Measurements from ENCODE around the gene HMGN4.

Gene HMGN4

GRCh38 chr6:26524722-26525370, 13.3 kb upstream of the HMGN4 start:
- no peak overlapping the region for H3K27ac ChIP-seq (ENCODE audit: low read depth, low read length)
- no peak overlapping the region for H3K4me3 ChIP-seq (ENCODE audit: low read depth in 1 of 2, low read length in 2 of 2)
- no peaks in the 10 kb centered on the region for H3K27me3 ChIP-seq (ENCODE audit: control insufficient read depth in 1 of 2, insufficient read depth in 2 of 2, low read length in 2 of 2)
- H3K9ac ChIP-seq (ENCODE audit: low read length) = no peak overlapping the region
- no peaks in the 10 kb centered on the region for H3K9me3 ChIP-seq (ENCODE audit: low read length)
- no peaks in the 10 kb centered on the region for H3K36me3 ChIP-seq (ENCODE audit: insufficient read depth, low read length)
- H3K4me1 ChIP-seq (ENCODE audit: insufficient read depth, low read length) = peaks cover 15% of the 10 kb centered on the region

- Histone ChIP-seq H3K27ac (ENCODE audit: low read depth, low read length) (no peak overlapping the region), H3K4me1 (ENCODE audit: insufficient read depth, low read length) (peaks cover 10% of the 10 kb centered on the region), H3K9me3 (ENCODE audit: low read length) (no peaks in the 10 kb centered on the region), H3K4me3 (ENCODE audit: low read depth in 1 of 2, low read length in 2 of 2) (no peak overlapping the region), H3K36me3 (ENCODE audit: insufficient read depth, low read length) (no peaks in the 10 kb centered on the region), H3K9ac (ENCODE audit: low read length) (no peak overlapping the region), H3K27me3 (ENCODE audit: control insufficient read depth in 1 of 2, insufficient read depth in 2 of 2, low read length in 2 of 2) (no peaks in the 10 kb centered on the region)
Observed at GRCh38 chr6:26525838-26526237, 12.3 kb upstream of the HMGN4 start.

GRCh38 chr6:26526928-26527327, 11.2 kb upstream of the HMGN4 start:
- Histone ChIP-seq H3K36me3 (ENCODE audit: insufficient read depth, low read length) (no peaks in the 10 kb centered on the region), H3K9me3 (ENCODE audit: low read length) (no peaks in the 10 kb centered on the region), H3K4me3 (ENCODE audit: low read depth in 1 of 2, low read length in 2 of 2) (no peak overlapping the region), H3K27me3 (ENCODE audit: control insufficient read depth in 1 of 2, insufficient read depth in 2 of 2, low read length in 2 of 2) (no peaks in the 10 kb centered on the region), H3K9ac (ENCODE audit: low read length) (no peak overlapping the region), H3K27ac (ENCODE audit: low read depth, low read length) (no peak overlapping the region), H3K4me1 (ENCODE audit: insufficient read depth, low read length) (peaks cover 10% of the 10 kb centered on the region)

GRCh38 chr6:26530203-26530602, 8.0 kb upstream of the HMGN4 start:
- no peaks in the 10 kb centered on the region for H3K27me3 ChIP-seq (ENCODE audit: control insufficient read depth in 1 of 2, insufficient read depth in 2 of 2, low read length in 2 of 2)
- no peaks in the 10 kb centered on the region for H3K9me3 ChIP-seq (ENCODE audit: low read length)
- no peak overlapping the region for H3K27ac ChIP-seq (ENCODE audit: low read depth, low read length)
- no peak overlapping the region for H3K9ac ChIP-seq (ENCODE audit: low read length)
- no peaks in the 10 kb centered on the region for H3K36me3 ChIP-seq (ENCODE audit: insufficient read depth, low read length)
- H3K4me1 ChIP-seq (ENCODE audit: insufficient read depth, low read length) = no peaks in the 10 kb centered on the region
- no peak overlapping the region for H3K4me3 ChIP-seq (ENCODE audit: low read depth in 1 of 2, low read length in 2 of 2)

GRCh38 chr6:26531897-26532296, 6.3 kb upstream of the HMGN4 start:
- Histone ChIP-seq H3K4me1 (ENCODE audit: insufficient read depth, low read length) (peaks cover 14% of the 10 kb centered on the region), H3K36me3 (ENCODE audit: insufficient read depth, low read length) (no peaks in the 10 kb centered on the region), H3K9me3 (ENCODE audit: low read length) (no peaks in the 10 kb centered on the region), H3K4me3 (ENCODE audit: low read depth in 1 of 2, low read length in 2 of 2) (no peak overlapping the region), H3K9ac (ENCODE audit: low read length) (no peak overlapping the region), H3K27ac (ENCODE audit: low read depth, low read length) (no peak overlapping the region), H3K27me3 (ENCODE audit: control insufficient read depth in 1 of 2, insufficient read depth in 2 of 2, low read length in 2 of 2) (no peaks in the 10 kb centered on the region)

GRCh38 chr6:26532699-26533531, 5.3 kb upstream of the HMGN4 start:
- Histone ChIP-seq H3K9me3 (ENCODE audit: low read length) (no peaks in the 10 kb centered on the region), H3K4me3 (ENCODE audit: low read depth in 1 of 2, low read length in 2 of 2) (peak overlapping the region; percentile 63 to 97), H3K4me1 (ENCODE audit: insufficient read depth, low read length) (peaks cover 17% of the 10 kb centered on the region), H3K27ac (ENCODE audit: low read depth, low read length) (peak overlapping the region; percentile 91), H3K27me3 (ENCODE audit: control insufficient read depth in 1 of 2, insufficient read depth in 2 of 2, low read length in 2 of 2) (no peaks in the 10 kb centered on the region), H3K36me3 (ENCODE audit: insufficient read depth, low read length) (no peaks in the 10 kb centered on the region), H3K9ac (ENCODE audit: low read length) (peak overlapping the region; percentile 81)

- peak overlapping the region; percentile 81 for H3K9ac ChIP-seq (ENCODE audit: low read length)
- no peaks in the 10 kb centered on the region for H3K9me3 ChIP-seq (ENCODE audit: low read length)
- peaks cover 17% of the 10 kb centered on the region for H3K4me1 ChIP-seq (ENCODE audit: insufficient read depth, low read length)
- peak overlapping the region; percentile 63 to 97 for H3K4me3 ChIP-seq (ENCODE audit: low read depth in 1 of 2, low read length in 2 of 2)
- no peaks in the 10 kb centered on the region for H3K36me3 ChIP-seq (ENCODE audit: insufficient read depth, low read length)
- H3K27me3 ChIP-seq (ENCODE audit: control insufficient read depth in 1 of 2, insufficient read depth in 2 of 2, low read length in 2 of 2) = no peaks in the 10 kb centered on the region
- peak overlapping the region; percentile 91 for H3K27ac ChIP-seq (ENCODE audit: low read depth, low read length)
Observed at GRCh38 chr6:26533532-26533931, 4.6 kb upstream of the HMGN4 start.

- Histone ChIP-seq H3K27me3 (ENCODE audit: control insufficient read depth in 1 of 2, insufficient read depth in 2 of 2, low read length in 2 of 2) (no peaks in the 10 kb centered on the region), H3K4me3 (ENCODE audit: low read depth in 1 of 2, low read length in 2 of 2) (no peak overlapping the region), H3K27ac (ENCODE audit: low read depth, low read length) (no peak overlapping the region), H3K9ac (ENCODE audit: low read length) (no peak overlapping the region), H3K9me3 (ENCODE audit: low read length) (no peaks in the 10 kb centered on the region), H3K4me1 (ENCODE audit: insufficient read depth, low read length) (peaks cover 23% of the 10 kb centered on the region), H3K36me3 (ENCODE audit: insufficient read depth, low read length) (no peaks in the 10 kb centered on the region)
Observed at GRCh38 chr6:26534681-26535465, 3.3 kb upstream of the HMGN4 start.

- peak overlapping the region; percentile 92 for H3K27ac ChIP-seq (ENCODE audit: low read depth, low read length)
Observed at GRCh38 chr6:26536571-26537159, 1.5 kb upstream of the HMGN4 start.

GRCh38 chr6:26537160-26537845, 863 bp upstream of the HMGN4 start:
- Histone ChIP-seq H3K9ac (ENCODE audit: low read length) (peak overlapping the region; percentile 97), H3K36me3 (ENCODE audit: insufficient read depth, low read length) (peaks cover 7% of the 10 kb centered on the region), H3K9me3 (ENCODE audit: low read length) (no peaks in the 10 kb centered on the region), H3K4me1 (ENCODE audit: insufficient read depth, low read length) (peaks cover 23% of the 10 kb centered on the region), H3K27me3 (ENCODE audit: control insufficient read depth in 1 of 2, insufficient read depth in 2 of 2, low read length in 2 of 2) (no peaks in the 10 kb centered on the region), H3K27ac (ENCODE audit: low read depth, low read length) (peak overlapping the region; percentile 92), H3K4me3 (ENCODE audit: low read depth in 1 of 2, low read length in 2 of 2) (peak overlapping the region; percentile 63 to 76)

More at GRCh38 chr6:26536571-26537159, 1.5 kb upstream of the HMGN4 start:
- peak overlapping the region; percentile 97 for H3K9ac ChIP-seq (ENCODE audit: low read length)
- peak overlapping the region; percentile 63 to 76 for H3K4me3 ChIP-seq (ENCODE audit: low read depth in 1 of 2, low read length in 2 of 2)
- H3K9me3 ChIP-seq (ENCODE audit: low read length) = no peaks in the 10 kb centered on the region
- H3K36me3 ChIP-seq (ENCODE audit: insufficient read depth, low read length) = peaks cover 6% of the 10 kb centered on the region
- H3K4me1 ChIP-seq (ENCODE audit: insufficient read depth, low read length) = peaks cover 23% of the 10 kb centered on the region
- no peaks in the 10 kb centered on the region for H3K27me3 ChIP-seq (ENCODE audit: control insufficient read depth in 1 of 2, insufficient read depth in 2 of 2, low read length in 2 of 2)
